RWPE1 (cell line): ENCODE measurements around the gene ROR2.
A peak's percentile ranks its signal among the peaks of the same experiment; 100 is the strongest.

ENCODE experiments used
- CTCF ChIA-PET: fragments of 350-600 bp; sonication (Branson Sonifier 250); formaldehyde crosslinking; extraction: SDS; loops from one replicate; lab custom pipeline; 2021; lab: Yijun Ruan, JAX
- POLR2A ChIA-PET: fragments of 400-600 bp; formaldehyde crosslinking; extraction: SDS; loops from one replicate; lab custom pipeline; 2020; ENCODE audit warnings: antibody characterized with exemption; ENCODE audit not compliant: low non-redundant PET; lab: Yijun Ruan, JAX
- DNase-seq: peaks from one replicate; pipeline ENCODE4 v3.0.0; 2012; ENCODE audit warnings: low spot score
- H3K27ac ChIP-seq: fragments of 450-650 bp; 2 replicates; pipeline ENCODE4 v1.5.1; 2017
- TF ChIP-seq, protein P1 (sequence below): fragments of 450-650 bp; conservative IDR thresholded peaks from 2 replicates; pipeline ENCODE4 v1.5.1; 2017; ENCODE audit warnings: low read depth, mild to moderate bottlenecking

Gene ROR2

DNA sequence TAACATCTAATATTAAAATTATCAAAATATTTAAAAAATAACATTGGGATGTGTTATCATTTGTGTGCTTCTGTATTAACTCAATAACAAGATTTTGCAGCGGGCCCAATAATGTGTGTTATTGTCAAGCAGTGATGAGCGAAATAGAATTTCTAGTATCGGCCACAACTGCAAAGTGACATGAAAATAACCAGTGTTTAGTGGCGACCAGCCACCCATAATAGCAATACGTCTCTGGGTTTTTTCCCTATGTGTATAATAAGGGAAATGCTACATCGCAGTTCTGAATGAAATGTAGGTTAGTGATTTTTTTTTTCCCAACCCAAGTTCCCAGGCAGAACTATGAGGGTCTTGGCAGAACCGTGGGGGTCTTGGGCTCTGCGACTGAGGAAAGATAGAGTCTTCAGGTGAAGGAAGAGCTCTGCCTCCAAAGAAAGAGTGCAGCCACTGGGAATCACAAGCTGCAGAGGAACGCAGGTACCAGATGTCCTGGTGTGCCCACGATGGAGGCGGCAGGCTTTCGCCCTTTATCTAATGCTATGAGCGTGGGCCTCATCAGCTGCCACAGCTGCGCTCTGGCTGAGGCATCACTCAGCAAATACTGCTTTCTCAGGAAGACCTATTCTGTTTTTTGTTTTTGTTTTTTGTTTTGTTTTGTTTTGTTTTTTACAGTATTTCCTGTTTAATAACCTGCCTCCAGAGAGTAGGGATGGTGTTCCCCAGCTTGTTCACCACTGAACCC, 235.0 kb downstream of the ROR2 start:
- ChIA-PET POLR2A (no interaction called here), CTCF (no interaction called here)

DNA sequence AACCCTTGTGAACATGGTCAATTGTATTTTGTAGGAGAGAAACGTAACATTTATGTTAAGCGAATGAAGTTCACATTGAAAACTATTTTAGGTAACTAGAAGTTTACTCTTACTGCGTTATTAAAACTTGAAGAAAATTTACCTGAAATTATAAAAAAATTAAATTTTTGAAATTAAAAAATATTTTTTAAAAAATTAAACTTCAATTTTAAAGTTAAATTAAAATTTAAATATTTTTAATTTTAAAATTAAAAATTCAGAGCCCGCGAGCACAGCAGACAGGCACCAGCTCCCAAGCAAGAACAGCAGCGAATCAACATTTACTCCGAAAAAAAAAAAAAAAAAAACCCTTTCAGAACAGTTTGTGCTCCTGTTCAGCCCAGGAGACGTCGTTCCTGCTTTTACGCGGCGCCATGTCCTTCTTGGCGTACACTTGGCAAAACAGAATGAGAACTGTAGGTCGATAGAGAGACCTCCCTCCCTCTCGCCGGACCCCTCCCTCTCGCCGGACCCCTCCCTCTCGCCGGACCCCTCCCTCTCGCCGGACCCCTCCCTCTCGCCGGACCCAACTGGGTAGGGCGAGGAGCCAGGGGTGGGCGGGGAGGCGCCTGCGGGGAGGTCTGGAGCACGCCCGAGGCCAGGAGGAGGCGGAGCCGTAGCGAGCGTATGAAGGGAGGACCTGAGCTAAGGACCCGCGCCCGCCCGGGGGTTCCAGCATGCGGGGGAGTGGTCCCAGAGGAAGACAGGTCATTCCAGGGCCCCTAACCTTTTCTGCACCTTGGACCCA, 235.8 kb downstream of the ROR2 start:
- H3K27ac ChIP-seq: no peak overlapping the region
- CTCF ChIA-PET: interaction anchor here (0.9 kb wide), 1 partner anchor 20 kb away, joined by 3 read pairs; no protein-coding TSS in a partner anchor
- peak; percentile 39 for DNase-seq
- TF ChIP-seq, protein P1, sequence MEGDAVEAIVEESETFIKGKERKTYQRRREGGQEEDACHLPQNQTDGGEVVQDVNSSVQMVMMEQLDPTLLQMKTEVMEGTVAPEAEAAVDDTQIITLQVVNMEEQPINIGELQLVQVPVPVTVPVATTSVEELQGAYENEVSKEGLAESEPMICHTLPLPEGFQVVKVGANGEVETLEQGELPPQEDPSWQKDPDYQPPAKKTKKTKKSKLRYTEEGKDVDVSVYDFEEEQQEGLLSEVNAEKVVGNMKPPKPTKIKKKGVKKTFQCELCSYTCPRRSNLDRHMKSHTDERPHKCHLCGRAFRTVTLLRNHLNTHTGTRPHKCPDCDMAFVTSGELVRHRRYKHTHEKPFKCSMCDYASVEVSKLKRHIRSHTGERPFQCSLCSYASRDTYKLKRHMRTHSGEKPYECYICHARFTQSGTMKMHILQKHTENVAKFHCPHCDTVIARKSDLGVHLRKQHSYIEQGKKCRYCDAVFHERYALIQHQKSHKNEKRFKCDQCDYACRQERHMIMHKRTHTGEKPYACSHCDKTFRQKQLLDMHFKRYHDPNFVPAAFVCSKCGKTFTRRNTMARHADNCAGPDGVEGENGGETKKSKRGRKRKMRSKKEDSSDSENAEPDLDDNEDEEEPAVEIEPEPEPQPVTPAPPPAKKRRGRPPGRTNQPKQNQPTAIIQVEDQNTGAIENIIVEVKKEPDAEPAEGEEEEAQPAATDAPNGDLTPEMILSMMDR: no peak
- POLR2A ChIA-PET: no interaction called here

More for the DNA sequence above, 235.0 kb downstream of the ROR2 start:
- no peak for DNase-seq
- TF ChIP-seq, protein P1: no peak
- no peak overlapping the region for H3K27ac ChIP-seq

DNA sequence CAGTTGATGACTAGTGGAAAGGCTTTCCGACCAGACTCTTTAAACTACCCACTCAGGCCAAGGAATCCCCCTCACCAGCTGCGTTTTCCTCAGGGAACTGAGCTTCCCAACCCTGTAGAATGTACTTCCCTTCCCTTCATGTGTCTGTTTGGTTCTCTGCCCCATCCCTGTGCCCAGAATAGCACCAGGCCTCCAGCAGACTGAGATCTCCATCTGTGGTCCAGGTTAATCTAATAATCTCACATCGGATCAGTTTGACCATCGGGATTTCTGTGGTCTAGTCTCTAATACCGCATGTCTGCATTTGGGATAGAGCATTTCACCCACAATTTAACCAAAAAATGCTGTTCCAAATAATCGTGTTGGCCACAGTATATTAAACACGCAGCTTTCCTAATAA, 237.2 kb downstream of the ROR2 start:
- H3K27ac ChIP-seq: no peak overlapping the region
- ChIA-PET POLR2A (interaction anchor here (0.7 kb wide), 1 partner anchor 60 kb away, joined by 11 read pairs; no protein-coding TSS in a partner anchor), CTCF (interaction anchor here (0.6 kb wide), 2 partner anchors 23 to 1011 kb away, joined by 3 read pairs; no protein-coding TSS in a partner anchor)
- TF ChIP-seq, protein P1: no peak
- DNase-seq: no peak

DNA sequence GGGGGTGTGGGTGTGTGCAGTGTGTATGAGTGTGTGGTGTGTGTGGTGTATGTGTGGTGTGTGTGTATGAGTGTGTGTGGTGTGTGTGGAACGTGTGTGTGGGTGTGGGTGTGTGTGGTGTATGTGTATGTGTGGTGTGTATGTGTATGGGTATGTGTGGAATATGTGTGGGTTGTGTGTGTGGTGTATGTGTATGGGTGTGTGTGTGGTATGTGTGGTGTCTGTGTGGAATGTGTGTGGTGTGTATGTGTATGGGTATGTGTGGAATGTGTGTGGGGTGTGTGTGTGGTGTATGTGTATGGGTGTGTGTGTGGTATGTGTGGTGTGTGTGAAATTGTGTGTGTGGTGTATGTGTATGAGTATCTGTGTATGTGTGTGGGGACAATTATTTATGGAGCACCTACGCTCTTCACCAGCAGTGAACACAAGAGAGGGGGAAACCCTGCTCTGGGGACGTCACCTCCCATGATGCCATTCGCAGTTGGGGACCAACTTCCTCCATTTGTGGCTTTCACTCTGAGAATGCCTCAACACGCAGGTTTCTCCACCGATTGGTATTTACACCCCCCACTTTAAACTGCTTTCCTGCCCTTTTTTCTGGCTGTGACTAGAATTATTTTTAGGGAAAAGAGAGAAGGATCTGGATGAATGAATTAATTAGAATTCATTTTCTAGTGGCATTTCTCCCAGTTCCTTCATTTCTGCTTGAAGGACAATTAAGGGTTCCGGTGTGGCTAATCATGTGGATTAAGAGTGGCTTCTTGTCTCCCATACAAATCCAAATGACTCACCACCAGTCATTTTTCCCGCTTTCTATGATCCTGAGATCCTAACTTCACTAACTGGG, 238.1 kb downstream of the ROR2 start:
- POLR2A ChIA-PET: no interaction called here
- TF ChIP-seq, protein P1: no peak
- H3K27ac ChIP-seq: no peak overlapping the region
- DNase-seq: no peak
- CTCF ChIA-PET: interaction anchor here (0.6 kb wide), 1 partner anchor 23 kb away, joined by 3 read pairs; no protein-coding TSS in a partner anchor

DNA sequence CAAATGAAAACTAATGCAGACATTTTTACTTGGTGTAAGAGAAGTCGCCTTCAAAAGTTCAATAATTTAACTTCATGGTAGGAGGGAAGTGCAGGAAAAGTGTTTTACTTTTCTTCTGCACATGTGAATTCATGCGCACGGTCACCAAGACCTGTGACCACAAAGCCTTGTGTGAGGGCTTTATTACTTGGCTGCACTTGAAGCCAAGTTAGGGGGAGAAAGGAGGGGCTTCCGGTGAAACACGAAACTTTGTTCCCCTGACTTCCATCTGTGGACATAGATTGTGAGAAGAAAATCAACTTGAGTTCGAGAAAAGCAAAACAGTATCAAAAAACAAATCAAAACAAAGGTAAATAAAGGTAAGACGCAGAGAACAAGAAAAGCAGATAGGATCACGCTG, 239.9 kb downstream of the ROR2 start:
- TF ChIP-seq, protein P1: no peak
- H3K27ac ChIP-seq: no peak overlapping the region
- ChIA-PET CTCF (no interaction called here), POLR2A (no interaction called here)
- DNase-seq: no peak

DNA sequence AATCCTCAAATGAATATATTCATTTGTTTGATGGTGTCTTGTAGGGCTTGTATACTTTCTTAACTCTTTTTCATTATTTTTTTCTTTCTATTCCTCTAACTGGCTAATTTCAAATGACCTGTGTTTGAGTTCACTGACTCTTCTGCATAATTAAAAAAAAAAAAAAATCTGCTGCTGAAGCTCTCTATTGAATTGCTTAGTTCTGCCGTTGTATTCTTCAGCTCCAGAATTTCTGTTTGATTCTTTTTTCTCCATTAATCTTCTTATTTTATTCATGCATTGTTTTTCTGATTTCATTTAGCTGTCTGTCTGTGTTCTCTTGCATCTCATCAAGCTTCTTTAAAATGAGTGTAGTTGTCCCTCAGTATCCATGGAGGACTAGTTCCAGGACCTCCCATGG, 244.6 kb downstream of the ROR2 start:
- DNase-seq: no peak
- TF ChIP-seq, protein P1: no peak
- ChIA-PET POLR2A (no interaction called here), CTCF (no interaction called here)
- H3K27ac ChIP-seq: no peak overlapping the region
